ENCODE data around the gene CNPY2.

Gene CNPY2

GRCh38 chr12:56341616-56342015, 25.8 kb upstream of the CNPY2 start:
- H3K4ac ChIP-seq (ENCODE audit: low read depth, low read length) = no peak overlapping the region
- no peak overlapping the region for H4K8ac ChIP-seq (ENCODE audit: low read depth, low read length)
- H4K91ac ChIP-seq (ENCODE audit: low read depth, low read length) = no peak overlapping the region
- no peak overlapping the region for H3K4me3 ChIP-seq (ENCODE audit: low read depth, low read length)
- no peaks in the 10 kb centered on the region for H3K9me3 ChIP-seq (ENCODE audit: insufficient read depth, low read depth, low read length)
- H3K4me1 ChIP-seq (ENCODE audit: control insufficient read depth in 1 of 2, insufficient read depth in 2 of 2, low read length in 2 of 2) = peaks cover 2 to 5% of the 10 kb centered on the region in 2 experiments
- H3K27ac ChIP-seq (ENCODE audit: low read depth, low read length) = peak overlapping the region; percentile 3
- no peak overlapping the region for H2AK5ac ChIP-seq (ENCODE audit: low read length)
- no peak overlapping the region for H3K9ac ChIP-seq (ENCODE audit: low read length)
- H4K12ac ChIP-seq (ENCODE audit: low read depth, low read length) = no peak overlapping the region
- H2BK12ac ChIP-seq (ENCODE audit: low read length) = no peak overlapping the region
- no peak overlapping the region for H2AFZ ChIP-seq (ENCODE audit: insufficient read depth, low read length, poor library complexity)
- no peaks in the 10 kb centered on the region for H3K79me2 ChIP-seq (ENCODE audit: control insufficient read depth, insufficient read depth, low read length, poor library complexity)
- H2BK120ac ChIP-seq (ENCODE audit: insufficient read depth, low read length, poor library complexity) = no peak overlapping the region
- H3K27me3 ChIP-seq (ENCODE audit: insufficient read depth, low read length) = no peaks in the 10 kb centered on the region
- H3K79me1 ChIP-seq (ENCODE audit: low read length) = no peaks in the 10 kb centered on the region
- H3K23ac ChIP-seq (ENCODE audit: low read length) = no peak overlapping the region
- no peak overlapping the region for H3K4me2 ChIP-seq (ENCODE audit: low read length)
- H3K14ac ChIP-seq (ENCODE audit: low read length) = no peak overlapping the region
- peaks cover 13 to 32% of the 10 kb centered on the region in 2 experiments for H3K36me3 ChIP-seq (ENCODE audit: control insufficient read depth in 1 of 2, insufficient read depth in 2 of 2, low read length in 2 of 2)
- H2BK5ac ChIP-seq (ENCODE audit: low read depth, low read length, poor library complexity) = no peak overlapping the region
- no peak overlapping the region for H3K18ac ChIP-seq (ENCODE audit: low read length)
- WGBS (ENCODE audit: extremely low coverage, insufficient coverage, insufficient read length) = no CpG with 5 or more reads among the region's 1 CpG
- no peak for DNase-seq

- no peaks in the 10 kb centered on the region for H3K9me3 ChIP-seq (ENCODE audit: insufficient read depth, low read depth, low read length)
Measured at GRCh38 chr12:56339158-56339422, 23.3 kb upstream of the CNPY2 start.

GRCh38 chr12:56338308-56339157, 22.7 kb upstream of the CNPY2 start, which contains the start of gene IL23A:
Gene IL23A, plus strand, starts transcription at chr12:56338884. Its CDS starts 161 bp downstream, at chr12:56339045.
- Histone ChIP-seq H3K14ac (ENCODE audit: low read length) (no peak within 1 kb of the TSS), H3K36me3 (ENCODE audit: control insufficient read depth in 1 of 2, insufficient read depth in 2 of 2, low read length in 2 of 2) (peaks cover 3 to 11% of the 10 kb centered on the region in 2 experiments), H4K91ac (ENCODE audit: low read depth, low read length) (no peak within 1 kb of the TSS), H2BK12ac (ENCODE audit: low read length) (no peak within 1 kb of the TSS), H2AFZ (ENCODE audit: insufficient read depth, low read length, poor library complexity) (no peak within 1 kb of the TSS), H3K18ac (ENCODE audit: low read length) (no peak within 1 kb of the TSS), H4K12ac (ENCODE audit: low read depth, low read length) (no peak within 1 kb of the TSS), H2BK120ac (ENCODE audit: insufficient read depth, low read length, poor library complexity) (no peak within 1 kb of the TSS), H3K9ac (ENCODE audit: low read length) (no peak within 1 kb of the TSS), H4K8ac (ENCODE audit: low read depth, low read length) (no peak within 1 kb of the TSS), H3K4me1 (ENCODE audit: control insufficient read depth in 1 of 2, insufficient read depth in 2 of 2, low read length in 2 of 2) (peaks cover 2 to 5% of the 10 kb centered on the region in 2 experiments), H2BK5ac (ENCODE audit: low read depth, low read length, poor library complexity) (no peak within 1 kb of the TSS), H3K4me3 (ENCODE audit: low read depth, low read length) (no peak within 1 kb of the TSS), H3K79me2 (ENCODE audit: control insufficient read depth, insufficient read depth, low read length, poor library complexity) (no peaks in the 10 kb centered on the region), H3K27me3 (ENCODE audit: insufficient read depth, low read length) (no peaks in the 10 kb centered on the region), H3K4ac (ENCODE audit: low read depth, low read length) (no peak within 1 kb of the TSS), H3K27ac (ENCODE audit: low read depth, low read length) (no peak within 1 kb of the TSS), H3K4me2 (ENCODE audit: low read length) (no peak within 1 kb of the TSS), H3K79me1 (ENCODE audit: low read length) (peaks cover 2% of the 10 kb centered on the region), H3K9me3 (ENCODE audit: insufficient read depth, low read depth, low read length) (no peaks in the 10 kb centered on the region), H3K23ac (ENCODE audit: low read length) (no peak within 1 kb of the TSS), H2AK5ac (ENCODE audit: low read length) (no peak within 1 kb of the TSS)
- peak; percentile 37 to 49 for DNase-seq
- WGBS (ENCODE audit: extremely low coverage, insufficient coverage, insufficient read length) = no CpG with 5 or more reads among the region's 9 CpGs

More at GRCh38 chr12:56339158-56339422, 23.3 kb upstream of the CNPY2 start:
- Histone ChIP-seq H3K14ac (ENCODE audit: low read length) (no peak overlapping the region), H2BK5ac (ENCODE audit: low read depth, low read length, poor library complexity) (no peak overlapping the region), H3K9ac (ENCODE audit: low read length) (no peak overlapping the region), H4K8ac (ENCODE audit: low read depth, low read length) (no peak overlapping the region), H3K18ac (ENCODE audit: low read length) (no peak overlapping the region), H3K4ac (ENCODE audit: low read depth, low read length) (no peak overlapping the region), H3K23ac (ENCODE audit: low read length) (no peak overlapping the region), H4K91ac (ENCODE audit: low read depth, low read length) (no peak overlapping the region), H2BK12ac (ENCODE audit: low read length) (no peak overlapping the region), H2AFZ (ENCODE audit: insufficient read depth, low read length, poor library complexity) (no peak overlapping the region), H3K79me2 (ENCODE audit: control insufficient read depth, insufficient read depth, low read length, poor library complexity) (no peaks in the 10 kb centered on the region), H4K12ac (ENCODE audit: low read depth, low read length) (no peak overlapping the region), H3K36me3 (ENCODE audit: control insufficient read depth in 1 of 2, insufficient read depth in 2 of 2, low read length in 2 of 2) (peaks cover 7 to 16% of the 10 kb centered on the region in 2 experiments), H2BK120ac (ENCODE audit: insufficient read depth, low read length, poor library complexity) (no peak overlapping the region), H3K27me3 (ENCODE audit: insufficient read depth, low read length) (no peaks in the 10 kb centered on the region), H3K4me3 (ENCODE audit: low read depth, low read length) (no peak overlapping the region), H3K4me2 (ENCODE audit: low read length) (no peak overlapping the region), H3K4me1 (ENCODE audit: control insufficient read depth in 1 of 2, insufficient read depth in 2 of 2, low read length in 2 of 2) (peaks cover 2 to 5% of the 10 kb centered on the region in 2 experiments), H3K27ac (ENCODE audit: low read depth, low read length) (no peak overlapping the region), H2AK5ac (ENCODE audit: low read length) (no peak overlapping the region), H3K79me1 (ENCODE audit: low read length) (no peaks in the 10 kb centered on the region)
- DNase-seq = no peak
- no CpG with 5 or more reads among the region's 1 CpG for WGBS (ENCODE audit: extremely low coverage, insufficient coverage, insufficient read length)

- Histone ChIP-seq H2BK12ac (ENCODE audit: low read length) (no peak overlapping the region), H2BK120ac (ENCODE audit: insufficient read depth, low read length, poor library complexity) (no peak overlapping the region), H3K4me1 (ENCODE audit: control insufficient read depth in 1 of 2, insufficient read depth in 2 of 2, low read length in 2 of 2) (peaks cover 9 to 12% of the 10 kb centered on the region in 2 experiments), H4K91ac (ENCODE audit: low read depth, low read length) (no peak overlapping the region), H3K9ac (ENCODE audit: low read length) (no peak overlapping the region), H4K8ac (ENCODE audit: low read depth, low read length) (no peak overlapping the region), H3K18ac (ENCODE audit: low read length) (no peak overlapping the region), H3K9me3 (ENCODE audit: insufficient read depth, low read depth, low read length) (no peaks in the 10 kb centered on the region), H3K79me1 (ENCODE audit: low read length) (peaks cover 8% of the 10 kb centered on the region), H3K27ac (ENCODE audit: low read depth, low read length) (no peak overlapping the region), H3K23ac (ENCODE audit: low read length) (no peak overlapping the region), H2AK5ac (ENCODE audit: low read length) (no peak overlapping the region), H2BK5ac (ENCODE audit: low read depth, low read length, poor library complexity) (no peak overlapping the region), H3K4ac (ENCODE audit: low read depth, low read length) (no peak overlapping the region), H3K27me3 (ENCODE audit: insufficient read depth, low read length) (no peaks in the 10 kb centered on the region), H4K12ac (ENCODE audit: low read depth, low read length) (no peak overlapping the region), H3K79me2 (ENCODE audit: control insufficient read depth, insufficient read depth, low read length, poor library complexity) (peaks cover 2% of the 10 kb centered on the region), H3K4me3 (ENCODE audit: low read depth, low read length) (no peak overlapping the region), H3K14ac (ENCODE audit: low read length) (no peak overlapping the region), H3K4me2 (ENCODE audit: low read length) (no peak overlapping the region), H2AFZ (ENCODE audit: insufficient read depth, low read length, poor library complexity) (no peak overlapping the region), H3K36me3 (ENCODE audit: control insufficient read depth in 1 of 2, insufficient read depth in 2 of 2, low read length in 2 of 2) (peaks cover 0 to 3% of the 10 kb centered on the region in 2 experiments)
- DNase-seq = peak in 1 of 2 donors; percentile 23
- WGBS (ENCODE audit: extremely low coverage, insufficient coverage, insufficient read length) = no CpG with 5 or more reads among the region's 8 CpGs
Measured at GRCh38 chr12:56337753-56338251, 22.0 kb upstream of the CNPY2 start.
